Activated CD4-positive, alpha-beta memory T cell treated with anti-CD3 and anti-CD28 coated beads, Interleukin-2, amount 10 ng/mL, durations not matched to agents 7 days and 5 days (primary cell): ENCODE measurements around the gene NOS2. TPM values are rescaled to one million over a fixed set of nuclear protein-coding genes. Genes with fewer than 3 reads are reported as not detected.
"Not testable (repeated sequence)": the region's sequence is repeated elsewhere in the genome, so short reads cannot be mapped to it uniquely, and the experiment has no call there.

Source experiments
- CTCF ChIA-PET: fragments of 350-600 bp; sonication (Branson Sonifier 250); formaldehyde crosslinking; loops from one replicate; lab custom pipeline; 2021; ENCODE audit warnings: antibody characterized with exemption, inconsistent platforms; lab: Charles Lee
- POLR2A ChIA-PET: fragments of 350-600 bp; sonication (Branson Sonifier 250); formaldehyde crosslinking; loops from one replicate; lab custom pipeline; 2021; ENCODE audit warnings: antibody characterized with exemption; lab: Charles Lee
- DNase-seq: peaks from one replicate; pipeline ENCODE4 v3.0.0-alpha.2; 2020
- H3K27ac Mint-ChIP-seq: one replicate; pipeline ENCODE4 v1.8.0; 2021; ENCODE audit warnings: mild to moderate bottlenecking, mixed read lengths
- H3K27me3 Mint-ChIP-seq: one replicate; pipeline ENCODE4 v1.8.0; 2021; ENCODE audit warnings: mixed read lengths
- H3K36me3 Mint-ChIP-seq: one replicate; pipeline ENCODE4 v1.8.0; 2021; ENCODE audit warnings: low read depth, mixed read lengths
- H3K4me1 Mint-ChIP-seq: one replicate; pipeline ENCODE4 v1.8.0; 2021; ENCODE audit warnings: mixed read lengths
- H3K4me3 Mint-ChIP-seq: one replicate; pipeline ENCODE4 v1.8.0; 2021; ENCODE audit warnings: mild to moderate bottlenecking, mixed read lengths
- H3K9me3 Mint-ChIP-seq: one replicate; pipeline ENCODE4 v1.8.0; 2021; ENCODE audit warnings: mixed read lengths
- total RNA-seq, 2 experiments: library from RNA; stranded (reverse); gene quantifications; one replicate each; pipeline ENCODE4 v1.2.3, GENCODE V29; 2021

NOS2 gene
- total RNA-seq, 2 experiments from 2014 or later: not detected

DNA sequence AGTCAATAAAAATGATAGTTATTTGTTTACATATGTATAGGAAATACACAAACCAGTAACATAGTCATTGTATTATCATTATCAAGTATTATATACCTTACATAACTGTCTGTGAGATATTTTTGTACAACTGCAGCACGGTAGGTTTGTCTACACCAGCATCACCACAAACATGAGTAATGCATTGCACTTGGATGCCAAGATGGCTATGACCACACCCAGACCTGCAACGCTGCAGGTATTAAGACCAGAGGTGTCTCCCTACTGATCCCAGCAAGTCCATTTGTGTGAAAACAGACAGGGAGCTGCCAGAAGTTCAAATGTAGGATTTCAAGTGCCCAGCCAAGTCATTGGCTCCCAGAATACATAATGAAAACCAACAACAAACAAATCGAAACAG, 34.2 kb upstream of the NOS2 start:
- POLR2A ChIA-PET: no interaction called here
- H3K4me3 Mint-ChIP-seq: no peak overlapping the region

GRCh38 chr17:27832831-27833230, 32.5 kb upstream of the NOS2 start:
- DNase-seq: no peak
- no peaks in the 10 kb centered on the region for H3K4me1 Mint-ChIP-seq
- no peak overlapping the region for H3K4me3 Mint-ChIP-seq
- POLR2A ChIA-PET: no interaction called here
- peaks cover 3% of the 10 kb centered on the region for H3K9me3 Mint-ChIP-seq
- no peak overlapping the region for H3K27ac Mint-ChIP-seq
- H3K27me3 Mint-ChIP-seq: peaks cover 9% of the 10 kb centered on the region
- no peaks in the 10 kb centered on the region for H3K36me3 Mint-ChIP-seq
- CTCF ChIA-PET: interaction anchor here (1.2 kb wide), 1 partner anchor 27 kb away, joined by 4 read pairs; no protein-coding TSS in a partner anchor

More for the DNA sequence above, 34.2 kb upstream of the NOS2 start:
- no peak for DNase-seq
- no peaks in the 10 kb centered on the region for H3K4me1 Mint-ChIP-seq
- H3K27me3 Mint-ChIP-seq: no peaks in the 10 kb centered on the region
- H3K27ac Mint-ChIP-seq: no peak overlapping the region
- H3K36me3 Mint-ChIP-seq: no peaks in the 10 kb centered on the region
- peaks cover 3% of the 10 kb centered on the region for H3K9me3 Mint-ChIP-seq
- CTCF ChIA-PET: no interaction called here

GRCh38 chr17:27829888-27830287, 29.6 kb upstream of the NOS2 start:
- H3K4me1 Mint-ChIP-seq, POLR2A ChIA-PET, CTCF ChIA-PET, DNase-seq, H3K36me3 Mint-ChIP-seq, H3K27ac Mint-ChIP-seq, H3K4me3 Mint-ChIP-seq, H3K9me3 Mint-ChIP-seq: not testable (repeated sequence)
- H3K27me3 Mint-ChIP-seq: peaks cover 13% of the 10 kb centered on the region

DNA sequence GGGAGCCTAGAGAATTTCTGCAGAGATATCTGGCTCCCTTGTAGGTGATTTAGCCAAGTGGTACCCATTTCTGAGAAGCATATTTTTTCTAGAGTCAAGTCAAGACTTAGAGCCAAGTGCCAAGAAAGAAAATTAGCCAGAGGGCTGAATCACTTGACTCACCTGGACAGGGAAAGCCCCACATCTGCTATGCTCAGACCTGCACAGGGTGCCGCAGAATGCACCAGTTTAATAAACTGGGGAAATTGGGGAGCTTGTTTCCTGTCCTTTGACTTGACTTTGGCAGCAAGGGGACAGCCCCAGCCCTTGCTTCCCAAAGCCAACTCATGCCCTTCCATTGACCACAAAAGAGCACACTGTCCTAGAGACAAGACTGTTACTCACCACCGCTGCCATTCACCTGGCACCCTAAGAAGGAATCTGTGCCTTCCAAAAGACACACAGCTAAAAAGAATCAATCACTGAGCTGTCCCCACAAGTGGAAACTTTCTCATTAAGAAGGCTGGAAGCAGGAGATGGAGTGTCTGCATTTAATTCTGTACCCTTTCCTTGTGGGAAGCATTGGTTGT, 28.9 kb upstream of the NOS2 start:
- H3K4me3 Mint-ChIP-seq, DNase-seq, CTCF ChIA-PET, H3K4me1 Mint-ChIP-seq, H3K27ac Mint-ChIP-seq, H3K9me3 Mint-ChIP-seq, H3K36me3 Mint-ChIP-seq, POLR2A ChIA-PET: not testable (repeated sequence)
- peaks cover 13% of the 10 kb centered on the region for H3K27me3 Mint-ChIP-seq

DNA sequence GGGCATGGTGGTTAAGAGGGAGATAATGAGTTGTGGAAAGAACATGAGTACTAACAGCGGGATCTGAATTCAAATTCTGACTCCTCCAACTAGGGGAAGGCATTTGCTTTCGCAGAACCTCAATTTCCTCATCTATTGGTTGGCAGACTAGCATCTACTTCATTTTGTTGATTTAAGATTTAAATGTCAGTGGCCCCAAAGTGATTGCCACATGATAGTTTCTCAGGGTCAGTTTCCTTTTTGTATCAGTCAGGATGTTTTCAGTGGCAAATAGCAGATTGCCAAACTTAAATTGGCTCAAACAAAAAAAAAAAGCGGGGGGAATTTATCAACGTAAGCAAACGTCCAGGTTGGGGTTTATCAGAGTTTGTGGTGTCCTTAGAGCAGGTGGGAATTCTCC, 25.1 kb upstream of the NOS2 start:
- H3K36me3 Mint-ChIP-seq: peaks cover 8% of the 10 kb centered on the region
- H3K27ac Mint-ChIP-seq: no peak overlapping the region
- no peak overlapping the region for H3K4me3 Mint-ChIP-seq
- ChIA-PET CTCF (no interaction called here), POLR2A (no interaction called here)
- H3K9me3 Mint-ChIP-seq: peaks cover 11% of the 10 kb centered on the region
- H3K4me1 Mint-ChIP-seq: no peaks in the 10 kb centered on the region
- peaks cover 17% of the 10 kb centered on the region for H3K27me3 Mint-ChIP-seq
- no peak for DNase-seq

GRCh38 chr17:27824745-27825144, 24.4 kb upstream of the NOS2 start:
- CTCF ChIA-PET: no interaction called here
- Mint-ChIP-seq H3K36me3 (peaks cover 8% of the 10 kb centered on the region), H3K4me3 (no peak overlapping the region), H3K9me3 (peaks cover 11% of the 10 kb centered on the region), H3K27ac (no peak overlapping the region), H3K4me1 (no peaks in the 10 kb centered on the region), H3K27me3 (peaks cover 17% of the 10 kb centered on the region)
- POLR2A ChIA-PET: no interaction called here
- DNase-seq: no peak

- Mint-ChIP-seq H3K27ac (no peak overlapping the region), H3K4me1 (no peaks in the 10 kb centered on the region), H3K4me3 (no peak overlapping the region), H3K36me3 (peaks cover 8% of the 10 kb centered on the region), H3K27me3 (peaks cover 17% of the 10 kb centered on the region), H3K9me3 (peaks cover 11% of the 10 kb centered on the region)
- POLR2A ChIA-PET: no interaction called here
- DNase-seq: no peak
- CTCF ChIA-PET: no interaction called here
Measured at GRCh38 chr17:27824176-27824715, 23.9 kb upstream of the NOS2 start.

GRCh38 chr17:27822108-27822507, 21.8 kb upstream of the NOS2 start:
- H3K4me3 Mint-ChIP-seq, CTCF ChIA-PET, H3K27me3 Mint-ChIP-seq, H3K27ac Mint-ChIP-seq, H3K4me1 Mint-ChIP-seq, H3K36me3 Mint-ChIP-seq, POLR2A ChIA-PET, DNase-seq: not testable (repeated sequence)
- H3K9me3 Mint-ChIP-seq: peaks cover 11% of the 10 kb centered on the region

DNA sequence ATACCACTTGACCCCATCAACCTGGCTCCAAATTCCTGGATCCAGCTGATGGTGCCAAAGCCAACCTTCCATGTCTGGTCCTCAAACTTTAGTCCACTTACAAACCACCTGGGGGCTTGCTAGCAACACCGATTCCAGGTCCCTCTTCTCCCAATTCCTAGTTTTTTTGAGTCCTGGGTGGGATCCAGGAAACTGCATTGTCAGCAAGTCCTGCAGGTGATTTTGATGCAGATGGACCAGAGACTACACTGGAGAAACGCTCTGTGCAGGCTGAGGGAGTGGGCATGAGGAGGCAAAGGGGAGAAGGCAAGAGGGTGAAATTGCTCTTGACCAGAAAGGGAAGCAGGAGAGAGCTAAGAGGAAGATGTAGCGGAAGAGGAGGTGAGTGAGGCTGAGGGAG, 21.0 kb upstream of the NOS2 start:
- CTCF ChIA-PET: no interaction called here
- DNase-seq: no peak
- POLR2A ChIA-PET: no interaction called here
- Mint-ChIP-seq H3K4me3 (no peak overlapping the region), H3K36me3 (peaks cover 8% of the 10 kb centered on the region), H3K4me1 (no peaks in the 10 kb centered on the region), H3K9me3 (peaks cover 11% of the 10 kb centered on the region), H3K27me3 (peaks cover 6% of the 10 kb centered on the region), H3K27ac (no peak overlapping the region)

DNA sequence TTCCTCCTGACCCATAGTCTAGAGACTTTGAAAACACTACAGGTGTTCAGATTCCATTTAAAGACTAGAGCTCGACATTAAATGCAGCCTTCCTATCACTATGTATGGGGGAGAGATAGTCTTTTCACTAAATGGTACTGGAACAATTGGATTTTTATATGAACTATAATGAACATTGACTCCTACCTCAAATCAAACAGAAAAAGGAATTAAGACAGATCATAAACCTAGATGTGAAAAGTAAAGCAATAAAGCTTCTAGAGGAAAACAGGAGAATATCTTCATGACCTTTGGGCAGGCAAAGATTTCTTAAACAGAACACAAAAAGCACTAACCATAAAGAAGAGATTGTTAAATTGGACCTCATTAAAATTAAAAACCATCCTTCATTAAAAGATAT, 18.8 kb upstream of the NOS2 start:
- Mint-ChIP-seq H3K27me3 (peaks cover 6% of the 10 kb centered on the region), H3K4me3 (no peak overlapping the region), H3K36me3 (peaks cover 8% of the 10 kb centered on the region), H3K27ac (no peak overlapping the region), H3K9me3 (peaks cover 13% of the 10 kb centered on the region), H3K4me1 (no peaks in the 10 kb centered on the region)
- no peak for DNase-seq
- CTCF ChIA-PET: interaction anchor here (2.2 kb wide), 1 partner anchor 13 kb away, joined by 8 read pairs; no protein-coding TSS in a partner anchor
- POLR2A ChIA-PET: no interaction called here

GRCh38 chr17:27818401-27819105, 18.2 kb upstream of the NOS2 start:
- no peak overlapping the region for H3K27ac Mint-ChIP-seq
- peaks cover 13% of the 10 kb centered on the region for H3K9me3 Mint-ChIP-seq
- ChIA-PET POLR2A (interaction anchor here (1.3 kb wide), 1 partner anchor 9 kb away, joined by 4 read pairs; no protein-coding TSS in a partner anchor), CTCF (interaction anchor here (2.2 kb wide), 1 partner anchor 13 kb away, joined by 8 read pairs; no protein-coding TSS in a partner anchor)
- no peak overlapping the region for H3K4me3 Mint-ChIP-seq
- no peak for DNase-seq
- H3K36me3 Mint-ChIP-seq: peaks cover 8% of the 10 kb centered on the region
- H3K4me1 Mint-ChIP-seq: no peaks in the 10 kb centered on the region
- H3K27me3 Mint-ChIP-seq: peaks cover 6% of the 10 kb centered on the region

DNA sequence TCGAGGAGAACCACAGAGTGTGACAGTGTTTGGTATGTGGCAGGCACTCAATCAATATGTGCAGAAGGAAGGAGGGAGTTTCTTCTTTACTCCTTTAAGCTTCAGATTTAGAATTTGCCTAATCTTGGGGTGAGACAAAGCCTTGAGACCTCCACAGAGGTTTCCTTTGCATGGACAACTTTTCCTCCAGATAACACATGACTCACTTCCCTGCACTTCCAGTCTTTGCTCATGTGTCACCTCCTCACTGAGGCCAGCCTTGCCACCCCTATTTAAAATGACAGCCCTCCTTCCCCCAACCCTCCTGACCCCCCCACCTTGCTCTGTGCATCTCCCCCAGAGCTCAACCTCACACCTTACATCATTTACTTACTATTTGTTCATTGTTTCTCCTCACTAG, 17.4 kb upstream of the NOS2 start:
- Mint-ChIP-seq H3K9me3 (peaks cover 13% of the 10 kb centered on the region), H3K36me3 (peaks cover 8% of the 10 kb centered on the region), H3K27ac (no peak overlapping the region), H3K4me1 (no peaks in the 10 kb centered on the region), H3K27me3 (peaks cover 6% of the 10 kb centered on the region), H3K4me3 (no peak overlapping the region)
- DNase-seq: no peak
- CTCF ChIA-PET: no interaction called here
- POLR2A ChIA-PET: interaction anchor here (1.3 kb wide), 1 partner anchor 8 kb away, joined by 4 read pairs; no protein-coding TSS in a partner anchor

DNA sequence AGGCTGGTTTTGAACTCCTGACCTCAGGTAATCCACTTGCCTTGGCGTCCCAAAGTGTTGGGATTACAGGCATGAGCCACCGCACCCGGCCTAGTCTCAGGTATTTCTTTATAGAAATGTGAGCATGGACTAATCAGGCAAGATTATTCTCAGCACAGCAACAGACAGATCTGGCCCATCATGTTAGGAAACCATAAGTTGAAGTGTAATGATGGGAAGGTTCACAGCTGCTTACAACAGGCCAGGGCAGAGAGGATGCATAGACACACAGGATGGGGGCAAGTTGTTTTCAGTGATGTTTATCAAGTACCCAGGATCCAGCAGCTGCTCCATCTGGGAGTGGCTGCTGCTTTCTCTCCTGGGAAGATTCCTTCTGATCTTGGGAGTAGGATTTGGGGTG, 16.6 kb upstream of the NOS2 start:
- H3K9me3 Mint-ChIP-seq: peaks cover 10% of the 10 kb centered on the region
- no peak for DNase-seq
- ChIA-PET CTCF (interaction anchor here (0.7 kb wide), 1 partner anchor 12 kb away, joined by 3 read pairs; no protein-coding TSS in a partner anchor), POLR2A (no interaction called here)
- no peaks in the 10 kb centered on the region for H3K4me1 Mint-ChIP-seq
- H3K27me3 Mint-ChIP-seq: peaks cover 6% of the 10 kb centered on the region
- no peak overlapping the region for H3K4me3 Mint-ChIP-seq
- no peak overlapping the region for H3K27ac Mint-ChIP-seq
- peaks cover 5% of the 10 kb centered on the region for H3K36me3 Mint-ChIP-seq
